Naive thymus-derived CD4-positive, alpha-beta T cell (primary cell): Measurements from ENCODE around the gene PISD. TPM values are rescaled to one million over a fixed set of nuclear protein-coding genes. Genes with fewer than 3 reads are reported as not detected.

Source experiments
- ATAC-seq: fragments of 150-1000 bp; cut with Tn5 transposase; 2 replicates; pipeline ENCODE4 v1.10.0; 2021; ENCODE audit warnings: mild to moderate bottlenecking, moderate library complexity
- CTCF ChIA-PET: fragments of 350-600 bp; sonication (Branson Sonifier 250); formaldehyde crosslinking; loops from one replicate; lab custom pipeline; 2021; ENCODE audit warnings: antibody characterized with exemption; lab: Charles Lee
- POLR2A ChIA-PET: fragments of 350-600 bp; sonication (Branson Sonifier 250); formaldehyde crosslinking; loops from one replicate; lab custom pipeline; 2021; ENCODE audit warnings: antibody characterized with exemption, inconsistent platforms; lab: Charles Lee
- DNase-seq, 9 donors: peaks; one replicate each; pipeline versions ENCODE4 v3.0.0 to v3.0.0-alpha.2; 2020 to 2022; ENCODE audit warnings: mixed read lengths in 1 of 9
- H3K27ac ChIP-seq: one replicate; pipeline ENCODE4 v1.7.0; 2013; ENCODE audit warnings: mild to moderate bottlenecking, low read depth, low read length, moderate library complexity
- H3K27me3 ChIP-seq, 2 donors: one replicate each; pipeline ENCODE4 v1.7.0; 2013; ENCODE audit warnings: low read length in 2 of 2, mild to moderate bottlenecking in 2 of 2, moderate library complexity in 2 of 2; ENCODE audit not compliant: control insufficient read depth in 2 of 2, insufficient read depth in 2 of 2
- H3K36me3 ChIP-seq, 3 experiments: 1 replicate in 2 of 3; 2 replicates in 1 of 3; pipeline ENCODE4 v1.7.0; 2013; ENCODE audit warnings: low read length in 3 of 3, mild to moderate bottlenecking in 3 of 3, moderate library complexity in 1 of 3; ENCODE audit not compliant: insufficient read depth in 3 of 3, control insufficient read depth in 2 of 3
- H3K4me1 ChIP-seq, 2 donors: one replicate each; pipeline ENCODE4 v1.7.0; 2013; ENCODE audit warnings: low read length in 2 of 2, mild to moderate bottlenecking in 2 of 2, moderate library complexity in 1 of 2; ENCODE audit not compliant: control insufficient read depth in 2 of 2, insufficient read depth in 2 of 2
- H3K4me3 ChIP-seq: 2 replicates; pipeline ENCODE4 v1.7.0; 2013; ENCODE audit warnings: mild to moderate bottlenecking, low read length
- H3K9me3 ChIP-seq, 3 experiments: 1 replicate in 2 of 3; 2 replicates in 1 of 3; pipeline ENCODE4 v1.7.0; 2013; ENCODE audit warnings: low read length in 3 of 3; ENCODE audit not compliant: control insufficient read depth in 2 of 3
- H3K27ac Mint-ChIP-seq, 9 donors: one replicate each; pipeline ENCODE4 v1.8.0; 2020 to 2022; ENCODE audit warnings: mixed read lengths in 9 of 9, mild to moderate bottlenecking in 8 of 9, moderate library complexity in 5 of 9, inconsistent platforms in 2 of 9
- H3K27me3 Mint-ChIP-seq, 5 donors: one replicate each; pipeline ENCODE4 v1.8.0; 2021 to 2022; ENCODE audit warnings: mixed read lengths in 5 of 5, mild to moderate bottlenecking in 1 of 5
- H3K36me3 Mint-ChIP-seq, 5 donors: one replicate each; pipeline ENCODE4 v1.8.0; 2020 to 2022; ENCODE audit warnings: mixed read lengths in 5 of 5, mild to moderate bottlenecking in 3 of 5, inconsistent platforms in 1 of 5
- H3K4me1 Mint-ChIP-seq, 7 donors: one replicate each; pipeline ENCODE4 v1.8.0; 2020 to 2022; ENCODE audit warnings: mixed read lengths in 7 of 7, mild to moderate bottlenecking in 3 of 7, inconsistent platforms in 1 of 7
- H3K4me3 Mint-ChIP-seq, 10 donors: one replicate each; pipeline ENCODE4 v1.8.0; 2020 to 2022; ENCODE audit warnings: mild to moderate bottlenecking in 10 of 10, mixed read lengths in 10 of 10, moderate library complexity in 6 of 10, inconsistent platforms in 2 of 10
- H3K9me3 Mint-ChIP-seq, 11 donors: one replicate each; pipeline ENCODE4 v1.8.0; 2020 to 2022; ENCODE audit warnings: mixed read lengths in 11 of 11, mild to moderate bottlenecking in 4 of 11, inconsistent platforms in 1 of 11, moderate library complexity in 1 of 11
- intact Hi-C, 2 donors: fragments of 100-400 bp; cut with micrococcal nuclease; formaldehyde crosslinking; loops; one replicate each; pipeline ENCODE4 v1.15.1; 2023
- polyA plus RNA-seq, 2 donors: library from polyadenylated mRNA; unstranded; fragments of 300-500 nt; fragmentation: Illumina TruSeq; gene quantifications; one replicate each; pipeline ENCODE4 v1.2.3, GENCODE V29; 2021
- total RNA-seq, 6 experiments: library from RNA in 5 of 6; stranded (reverse) in 5 of 6; gene quantifications; 1 replicate in 5 of 6; 2 replicates in 1 of 6; pipeline ENCODE4 v1.2.3 and lab custom pipeline; 2021 to 2026

PISD gene
- total and polyA plus RNA-seq, 7 experiments from 2014 or later, result 15.3 to 47.8 (median 31.5) TPM

GRCh38 chr22:31586137-31586920 lies 75.7 kb downstream of the PISD start:
- Histone ChIP-seq H3K27me3 (no peaks in the 10 kb centered on the region), H3K9me3 (no peaks in the 10 kb centered on the region), H3K36me3 (peaks cover 0 to 53% (median 30%) of the 10 kb centered on the region in 3 experiments), H3K4me1 (peaks cover 11 to 35% of the 10 kb centered on the region in 2 donors), H3K27ac (peak overlapping the region; percentile 49), H3K4me3 (no peak overlapping the region)
- ChIA-PET POLR2A (no interaction called here), CTCF (interaction anchor here (1.3 to 1.6 kb wide), 2 partner anchors 30 to 44 kb away, joined by 3 read pairs; no protein-coding TSS in a partner anchor)
- intact Hi-C loops, result no loop called here
- ATAC-seq (no peak), DNase-seq (no peak)
- Mint-ChIP-seq H3K36me3 (peaks cover 0 to 53% (median 36%) of the 10 kb centered on the region in 5 donors), H3K4me3 (peak overlapping the region in 8 of 10 donors; percentile 15 to 66 (median 40)), H3K4me1 (peaks cover 26 to 48% (median 41%) of the 10 kb centered on the region in 7 donors), H3K9me3 (no peaks in the 10 kb centered on the region), H3K27me3 (no peaks in the 10 kb centered on the region), H3K27ac (peak overlapping the region; percentile 18 to 97 (median 81))

- Histone ChIP-seq H3K36me3 (peaks cover 0 to 62% (median 30%) of the 10 kb centered on the region in 3 experiments), H3K9me3 (no peaks in the 10 kb centered on the region), H3K4me1 (peaks cover 11 to 35% of the 10 kb centered on the region in 2 donors), H3K4me3 (no peak overlapping the region), H3K27me3 (no peaks in the 10 kb centered on the region), H3K27ac (peak overlapping the region; percentile 49)
- no peaks in the 10 kb centered on the region for H3K9me3 Mint-ChIP-seq
- ATAC-seq (peak; percentile 42), DNase-seq (peak in 1 of 9 donors; percentile 30)
- intact Hi-C loops, result no loop called here
- H3K4me1 Mint-ChIP-seq, result peaks cover 26 to 48% (median 41%) of the 10 kb centered on the region in 7 donors
- H3K36me3 Mint-ChIP-seq, result peaks cover 0 to 52% (median 36%) of the 10 kb centered on the region in 5 donors
- ChIA-PET CTCF (interaction anchor here (1.1 to 1.6 kb wide), 3 partner anchors 29 to 46 kb away, joined by 3 read pairs; no protein-coding TSS in a partner anchor), POLR2A (interaction anchor here (1.3 kb wide), 1 partner anchor 15 kb away, joined by 6 read pairs; no protein-coding TSS in a partner anchor)
- H3K4me3 Mint-ChIP-seq, result peak overlapping the region; percentile 14 to 69 (median 65)
- H3K27me3 Mint-ChIP-seq, result no peaks in the 10 kb centered on the region
- H3K27ac Mint-ChIP-seq, result peak overlapping the region; percentile 30 to 97 (median 81)
These were observed 76.7 kb downstream of the PISD start for GRCh38 chr22:31585161-31585859.

GRCh38 chr22:31584804-31585160 lies 77.2 kb downstream of the PISD start:
- peak overlapping the region in 8 of 10 donors; percentile 14 to 66 (median 60) for H3K4me3 Mint-ChIP-seq
- intact Hi-C loops, result no loop called here
- ChIA-PET POLR2A (interaction anchor here (1.3 kb wide), 1 partner anchor 14 kb away, joined by 6 read pairs; no protein-coding TSS in a partner anchor), CTCF (interaction anchor here (1.1 to 1.6 kb wide), 2 partner anchors 28 to 45 kb away, joined by 3 read pairs; no protein-coding TSS in a partner anchor)
- H3K4me1 ChIP-seq, result peaks cover 11 to 35% of the 10 kb centered on the region in 2 donors
- H3K27ac ChIP-seq, result peak overlapping the region; percentile 49
- peaks cover 0 to 67% (median 30%) of the 10 kb centered on the region in 3 experiments for H3K36me3 ChIP-seq
- H3K27ac Mint-ChIP-seq, result peak overlapping the region; percentile 33 to 88 (median 81)
- no peaks in the 10 kb centered on the region for H3K27me3 Mint-ChIP-seq
- ATAC-seq, result peak; percentile 60
- no peaks in the 10 kb centered on the region for H3K9me3 ChIP-seq
- H3K4me1 Mint-ChIP-seq, result peaks cover 26 to 48% (median 41%) of the 10 kb centered on the region in 7 donors
- H3K36me3 Mint-ChIP-seq, result peaks cover 0 to 57% (median 41%) of the 10 kb centered on the region in 5 donors
- no peak overlapping the region for H3K4me3 ChIP-seq
- no peaks in the 10 kb centered on the region for H3K27me3 ChIP-seq
- no peaks in the 10 kb centered on the region for H3K9me3 Mint-ChIP-seq
- peak in 5 of 9 donors; percentile 19 to 40 (median 31) for DNase-seq

DNA sequence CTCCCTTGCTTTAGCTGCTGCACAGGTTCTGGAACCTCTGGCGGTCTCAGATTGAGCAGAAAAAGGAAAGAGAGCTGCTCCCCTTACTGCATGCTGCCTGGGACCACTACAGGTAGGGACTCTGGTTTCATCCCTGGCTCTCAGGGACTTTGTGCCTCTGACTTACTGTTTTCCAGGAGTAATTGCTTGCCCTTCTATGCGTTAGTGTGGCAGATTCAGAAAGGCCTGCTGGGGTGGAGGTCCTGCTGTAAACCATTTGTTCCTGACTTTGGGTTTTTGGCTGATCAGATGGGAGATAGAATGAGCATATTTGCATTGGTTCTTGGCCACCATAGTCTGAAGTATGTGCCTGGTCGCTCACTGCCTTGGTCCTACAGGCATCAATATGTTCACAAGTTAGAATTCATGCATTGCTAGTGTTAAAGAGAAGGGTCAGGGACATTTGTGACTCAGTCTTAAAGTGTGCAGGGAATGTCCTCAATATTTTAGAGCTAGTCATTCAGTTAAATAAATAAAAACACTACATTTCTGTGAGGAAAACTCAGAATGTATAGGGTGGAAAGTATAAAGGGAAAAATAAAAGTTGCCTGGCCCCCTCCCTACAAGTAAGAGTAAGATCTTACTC lies 78.0 kb downstream of the PISD start:
- ATAC-seq, result no peak
- H3K4me3 Mint-ChIP-seq, result peak overlapping the region in 6 of 10 donors; percentile 4 to 66 (median 46)
- Histone ChIP-seq H3K4me1 (peaks cover 11 to 35% of the 10 kb centered on the region in 2 donors), H3K27ac (peak overlapping the region; percentile 49), H3K4me3 (no peak overlapping the region), H3K9me3 (no peaks in the 10 kb centered on the region), H3K36me3 (peaks cover 0 to 65% (median 26%) of the 10 kb centered on the region in 3 experiments), H3K27me3 (no peaks in the 10 kb centered on the region)
- peaks cover 0 to 55% (median 35%) of the 10 kb centered on the region in 5 donors for H3K36me3 Mint-ChIP-seq
- H3K27me3 Mint-ChIP-seq, result no peaks in the 10 kb centered on the region
- ChIA-PET POLR2A (interaction anchor here (1.2 to 1.3 kb wide), 2 partner anchors 13 to 78 kb away, joined by 4 to 6 read pairs; partner anchors contain the start of gene PISD), CTCF (interaction anchor here (1.2 kb wide), 1 partner anchor 78 kb away, joined by 3 read pairs; the partner anchor contains the start of gene PISD)
- H3K9me3 Mint-ChIP-seq, result no peaks in the 10 kb centered on the region
- H3K4me1 Mint-ChIP-seq, result peaks cover 26 to 49% (median 41%) of the 10 kb centered on the region in 7 donors
- no peak for DNase-seq
- H3K27ac Mint-ChIP-seq, result peak overlapping the region; percentile 33 to 88 (median 64)
- intact Hi-C loops, result loop anchor here in 1 of 2 donors (2.0 kb wide), 1 partner anchor 47 kb away; no protein-coding TSS in a partner anchor

DNA sequence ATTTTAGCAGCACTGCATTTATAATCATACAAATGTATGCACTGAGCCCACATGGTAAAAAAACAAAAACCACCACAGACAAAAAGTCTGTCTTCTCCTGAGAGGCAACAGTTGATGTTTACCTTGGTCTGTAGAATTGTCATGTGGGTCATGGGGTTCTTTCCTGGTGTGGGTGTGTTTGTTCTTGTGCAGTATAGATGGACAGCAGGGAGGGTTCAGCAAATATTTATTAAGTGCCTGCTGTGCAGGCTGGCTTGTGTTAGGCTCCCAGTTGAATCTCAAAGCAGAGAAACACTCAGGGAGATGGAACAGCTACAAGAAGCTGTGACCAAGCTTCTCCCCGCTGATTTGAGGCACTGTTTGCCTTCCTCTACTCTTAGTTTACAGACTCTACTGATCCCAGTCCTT lies 82.2 kb downstream of the PISD start:
- Histone ChIP-seq H3K36me3 (peaks cover 8 to 63% (median 20%) of the 10 kb centered on the region in 3 experiments), H3K4me1 (peaks cover 5 to 14% of the 10 kb centered on the region in 2 donors), H3K27me3 (no peaks in the 10 kb centered on the region), H3K4me3 (no peak overlapping the region), H3K9me3 (no peaks in the 10 kb centered on the region), H3K27ac (no peak overlapping the region)
- peaks cover 17 to 31% (median 23%) of the 10 kb centered on the region in 7 donors for H3K4me1 Mint-ChIP-seq
- H3K27ac Mint-ChIP-seq, result peak overlapping the region in 5 of 9 donors; percentile 23 to 72 (median 42)
- intact Hi-C loops, result no loop called here
- DNase-seq (no peak), ATAC-seq (no peak)
- peaks cover 9 to 44% (median 25%) of the 10 kb centered on the region in 5 donors for H3K36me3 Mint-ChIP-seq
- no peaks in the 10 kb centered on the region for H3K27me3 Mint-ChIP-seq
- POLR2A ChIA-PET, result no interaction called here
- H3K9me3 Mint-ChIP-seq, result no peaks in the 10 kb centered on the region
- CTCF ChIA-PET, result no interaction called here
- H3K4me3 Mint-ChIP-seq, result no peak overlapping the region
